IMR-90 (cell line): Measurements from ENCODE around the gene USP35. TPM values are rescaled to one million over a fixed set of nuclear protein-coding genes. Genes with fewer than 3 reads are reported as not detected.

Experiments
- ATAC-seq: fragments of 200-7000 bp; cut with Tn5 transposase; 2 replicates; pipeline ENCODE4 v1.9.1; 2020; ENCODE audit warnings: low read depth, mild to moderate bottlenecking, moderate library complexity
- BruUV-seq: library from RNA; stranded (reverse); fragments of 400-500 nt; replicated peaks from 2 replicates; lab custom pipeline; 2021; lab: Mats Ljungman, UMichigan
- CTCF ChIA-PET: fragments of 300-600 bp; formaldehyde crosslinking; extraction: SDS; loops from one replicate; lab custom pipeline; 2021; ENCODE audit warnings: antibody characterized with exemption; lab: Yijun Ruan, JAX
- POLR2A ChIA-PET: fragments of 300-600 bp; sonication (Branson Sonifier 250); formaldehyde crosslinking; loops from one replicate; lab custom pipeline; 2022; ENCODE audit warnings: antibody characterized with exemption; ENCODE audit not compliant: unreplicated experiment; lab: Charles Lee
- DNase-seq: peaks from one replicate; pipeline ENCODE4 v3.0.0; 2013
- H2AFZ ChIP-seq: replicated peaks from 2 replicates; pipeline ENCODE3; 2013; ENCODE audit warnings: low read length, mild to moderate bottlenecking; ENCODE audit not compliant: poor library complexity
- H2AK5ac ChIP-seq: 2 replicates; pipeline ENCODE4 v1.6.1; 2013; ENCODE audit warnings: low read depth, low read length, inconsistent platforms
- H2AK9ac ChIP-seq: replicated peaks from 2 replicates; pipeline ENCODE3; 2013; ENCODE audit warnings: mild to moderate bottlenecking, low read depth, low read length, moderate library complexity; ENCODE audit not compliant: poor library complexity
- H2BK120ac ChIP-seq: 2 replicates; pipeline ENCODE4 v1.6.1; 2013; ENCODE audit warnings: low read depth, low read length, inconsistent platforms
- H2BK15ac ChIP-seq: 3 replicates; pipeline ENCODE4 v1.6.1; 2013; ENCODE audit warnings: low read depth, low read length, inconsistent platforms
- H2BK20ac ChIP-seq: 2 replicates; pipeline ENCODE4 v1.6.1; 2013; ENCODE audit warnings: low read depth, mild to moderate bottlenecking, inconsistent platforms, low read length, moderate library complexity
- H2BK5ac ChIP-seq: 2 replicates; pipeline ENCODE4 v1.6.1; 2013; ENCODE audit warnings: mild to moderate bottlenecking, low read depth, low read length, inconsistent platforms; ENCODE audit not compliant: poor library complexity, severe bottlenecking
- H3K14ac ChIP-seq: replicated peaks from 2 replicates; pipeline ENCODE4 v1.6.1; 2013; ENCODE audit warnings: low read depth, low read length, inconsistent platforms
- H3K18ac ChIP-seq: 2 replicates; pipeline ENCODE4 v1.6.1; 2013; ENCODE audit warnings: low read depth, low read length, control low read depth
- H3K23ac ChIP-seq: 2 replicates; pipeline ENCODE4 v1.6.1; 2013; ENCODE audit warnings: low read depth, low read length, inconsistent platforms
- H3K27ac ChIP-seq: 2 replicates; pipeline ENCODE4 v1.5.1; 2013; ENCODE audit warnings: mild to moderate bottlenecking, control low read depth, low read length; ENCODE audit not compliant: insufficient read depth
- H3K27me3 ChIP-seq: 2 replicates; pipeline ENCODE4 v1.6.1; 2013; ENCODE audit warnings: low read length; ENCODE audit not compliant: control insufficient read depth, insufficient read depth
- H3K36me3 ChIP-seq: 2 replicates; pipeline ENCODE4 v1.6.1; 2013; ENCODE audit warnings: low read length, mixed read lengths; ENCODE audit not compliant: control insufficient read depth, insufficient read depth
- H3K4ac ChIP-seq: 2 replicates; pipeline ENCODE4 v1.6.1; 2013; ENCODE audit warnings: low read depth, low read length, inconsistent platforms
- H3K4me1 ChIP-seq: 2 replicates; pipeline ENCODE4 v1.6.1; 2013; ENCODE audit warnings: low read length, mixed read lengths; ENCODE audit not compliant: control insufficient read depth, insufficient read depth
- H3K4me2 ChIP-seq: 2 replicates; pipeline ENCODE4 v1.6.1; 2013; ENCODE audit warnings: low read depth, mild to moderate bottlenecking, control low read depth, low read length, moderate library complexity
- H3K4me3 ChIP-seq: 2 replicates; pipeline ENCODE4 v1.5.1; 2013; ENCODE audit warnings: low read depth, mild to moderate bottlenecking, control low read depth, low read length, moderate library complexity; ENCODE audit not compliant: insufficient read depth
- H3K56ac ChIP-seq: 2 replicates; pipeline ENCODE4 v1.6.1; 2013; ENCODE audit warnings: low read length, inconsistent platforms; ENCODE audit not compliant: insufficient read depth; ENCODE audit errors: extremely low read depth
- H3K79me1 ChIP-seq, 2 experiments: 2 replicates each; pipeline ENCODE4 v1.6.1; 2013; ENCODE audit warnings: low read length in 2 of 2, inconsistent platforms in 1 of 2, low read depth in 1 of 2
- H3K9ac ChIP-seq: 2 replicates; pipeline ENCODE4 v1.6.1; 2013; ENCODE audit warnings: low read depth, low read length, control low read depth
- H3K9me1 ChIP-seq: 2 replicates; pipeline ENCODE4 v1.6.1; 2013; ENCODE audit warnings: low read length, inconsistent platforms; ENCODE audit not compliant: insufficient read depth
- H3K9me3 ChIP-seq: 2 replicates; pipeline ENCODE4 v1.6.1; 2013; ENCODE audit warnings: low read length; ENCODE audit not compliant: control insufficient read depth, insufficient read depth
- H4K20me1 ChIP-seq: 2 replicates; pipeline ENCODE4 v1.6.1; 2013; ENCODE audit warnings: low read length, inconsistent platforms; ENCODE audit not compliant: insufficient read depth
- H4K5ac ChIP-seq: 2 replicates; pipeline ENCODE4 v1.6.1; 2013; ENCODE audit warnings: mild to moderate bottlenecking, low read depth, low read length, control low read depth
- H4K8ac ChIP-seq, 2 experiments: 2 replicates each; pipeline ENCODE4 v1.6.1; 2013; ENCODE audit warnings: low read depth in 2 of 2, low read length in 2 of 2, control low read depth in 1 of 2, inconsistent platforms in 1 of 2
- H4K91ac ChIP-seq: 2 replicates; pipeline ENCODE4 v1.6.1; 2013; ENCODE audit warnings: low read depth, low read length, inconsistent platforms; ENCODE audit not compliant: insufficient read depth
- WGBS, 2 experiments: methylation state at CpG; one replicate each; pipeline versions ENCODE4 v1.1.5 to v1.1.7; 2013; ENCODE audit warnings: missing lambda C conversion rate in 2 of 2; ENCODE audit not compliant: insufficient read length in 1 of 2; ENCODE audit errors: extremely low coverage in 2 of 2; 5-methylcytosine and 5-hydroxymethylcytosine counted together
- dilution Hi-C: fragments of 300-500 bp; cut with HindIII; formaldehyde crosslinking; loops from one replicate; pipeline ENCODE4 v1.14.3; 2018; ENCODE audit warnings: low sequenced_read_pairs; ENCODE audit not compliant: unreplicated experiment
- in situ Hi-C: fragments of 300-500 bp; cut with MboI; formaldehyde crosslinking; loops from 3 replicates; pipeline ENCODE4 v1.14.3; 2019; ENCODE audit warnings: low sequenced_read_pairs, inconsistent platforms, mixed read lengths
- intact Hi-C: fragments of 100-400 bp; cut with micrococcal nuclease; formaldehyde crosslinking; loops from 2 replicates; pipeline ENCODE4 v1.10.0; 2022
- polyA plus RNA-seq, 3 experiments: library from polyadenylated mRNA; depleted of rRNA; stranded (reverse); fragments of >200 nt; gene quantifications; 2 replicates each; pipeline ENCODE4 v1.2.3, GENCODE V29; 2012; ENCODE audit warnings: low replicate concordance in 1 of 3
- total RNA-seq: library from RNA; depleted of rRNA; stranded (reverse); fragments of >200 nt; gene quantifications from 2 replicates; pipeline ENCODE4 v1.2.3, GENCODE V29; 2012
- TF ChIP-seq, protein P1 (sequence below): fragments of 150-350 bp; IDR thresholded peaks from 2 replicates; pipeline ENCODE4 v1.6.1; 2016; ENCODE audit warnings: low read depth, mild to moderate bottlenecking, low read length, moderate library complexity, borderline replicate concordance
- TF ChIP-seq, protein P2 (sequence below): fragments of 150-350 bp; IDR thresholded peaks from 2 replicates; pipeline ENCODE4 v1.6.1; 2017; ENCODE audit warnings: mild to moderate bottlenecking, antibody characterized with exemption, low read length, low read depth

Gene USP35
- total and polyA plus RNA-seq, 2 of the 4 experiments (the other 2 are of a cell fraction): 2.7 to 11.3 TPM

DNA sequence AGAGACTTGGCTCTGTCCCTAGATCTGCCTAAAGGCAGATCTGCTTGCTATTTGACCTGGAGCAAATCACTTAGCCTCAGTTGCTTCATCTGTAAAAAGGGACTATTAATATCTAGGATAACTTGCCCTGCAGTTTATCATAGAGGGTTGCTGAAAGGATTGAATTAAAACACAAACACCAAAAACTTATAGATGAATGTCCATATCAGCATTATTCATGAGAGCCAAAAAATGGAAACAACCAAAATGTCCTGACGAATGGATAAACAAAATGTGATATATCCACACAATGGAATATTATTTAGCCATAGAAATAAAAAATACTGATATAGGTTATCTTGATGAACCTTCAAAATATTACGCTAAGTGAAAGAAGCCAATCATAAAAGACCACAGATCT is 67.2 kb downstream of the USP35 start:
- no peak overlapping the region for H3K4me2 ChIP-seq

More for the DNA sequence above, 67.2 kb downstream of the USP35 start:
- intact Hi-C loops (no loop called here), dilution Hi-C loops (no loop called here), in situ Hi-C loops (no loop called here)
- no peak for DNase-seq
- POLR2A ChIA-PET: no interaction called here
- H3K79me1 ChIP-seq: peaks cover 7 to 8% of the 10 kb centered on the region in 2 experiments; a peak in 3 of 4 replicates
- BruUV-seq: no TSS peak
- H4K91ac ChIP-seq: no peak overlapping the region
- no peak overlapping the region for H2BK5ac ChIP-seq
- no peak overlapping the region for H3K27ac ChIP-seq
- TF ChIP-seq, protein P1, sequence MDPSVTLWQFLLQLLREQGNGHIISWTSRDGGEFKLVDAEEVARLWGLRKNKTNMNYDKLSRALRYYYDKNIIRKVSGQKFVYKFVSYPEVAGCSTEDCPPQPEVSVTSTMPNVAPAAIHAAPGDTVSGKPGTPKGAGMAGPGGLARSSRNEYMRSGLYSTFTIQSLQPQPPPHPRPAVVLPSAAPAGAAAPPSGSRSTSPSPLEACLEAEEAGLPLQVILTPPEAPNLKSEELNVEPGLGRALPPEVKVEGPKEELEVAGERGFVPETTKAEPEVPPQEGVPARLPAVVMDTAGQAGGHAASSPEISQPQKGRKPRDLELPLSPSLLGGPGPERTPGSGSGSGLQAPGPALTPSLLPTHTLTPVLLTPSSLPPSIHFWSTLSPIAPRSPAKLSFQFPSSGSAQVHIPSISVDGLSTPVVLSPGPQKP: no peak
- TF ChIP-seq, protein P2, sequence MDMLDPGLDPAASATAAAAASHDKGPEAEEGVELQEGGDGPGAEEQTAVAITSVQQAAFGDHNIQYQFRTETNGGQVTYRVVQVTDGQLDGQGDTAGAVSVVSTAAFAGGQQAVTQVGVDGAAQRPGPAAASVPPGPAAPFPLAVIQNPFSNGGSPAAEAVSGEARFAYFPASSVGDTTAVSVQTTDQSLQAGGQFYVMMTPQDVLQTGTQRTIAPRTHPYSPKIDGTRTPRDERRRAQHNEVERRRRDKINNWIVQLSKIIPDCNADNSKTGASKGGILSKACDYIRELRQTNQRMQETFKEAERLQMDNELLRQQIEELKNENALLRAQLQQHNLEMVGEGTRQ: no peak
- peaks cover 6% of the 10 kb centered on the region; the same call in 1 of the 2 replicates for H3K9me1 ChIP-seq
- H3K9me3 ChIP-seq: no peaks in the 10 kb centered on the region
- peaks cover 5% of the 10 kb centered on the region for H3K4me1 ChIP-seq
- H4K20me1 ChIP-seq: no peaks in the 10 kb centered on the region
- H2AFZ ChIP-seq: no peak overlapping the region
- no peaks in the 10 kb centered on the region for H3K27me3 ChIP-seq
- no peak overlapping the region for H3K18ac ChIP-seq
- no peak overlapping the region for H3K4ac ChIP-seq
- H3K4me3 ChIP-seq: no peak overlapping the region
- ATAC-seq: no peak
- H2AK5ac ChIP-seq: no peak overlapping the region
- whole genome bisulfite sequencing, 2 experiments: no CpG with 5 or more reads among the region's 2 CpGs
- no peak overlapping the region for H2AK9ac ChIP-seq
- H3K36me3 ChIP-seq: no peaks in the 10 kb centered on the region
- no peak overlapping the region for H3K14ac ChIP-seq
- no peak overlapping the region for H3K23ac ChIP-seq
- H4K8ac ChIP-seq: no peak overlapping the region
- H3K56ac ChIP-seq: no peak overlapping the region
- CTCF ChIA-PET: interaction anchor here (0.6 kb wide), 1 partner anchor 508 kb away, joined by 3 read pairs; no protein-coding TSS in a partner anchor
- H2BK20ac ChIP-seq: no peak overlapping the region
- H3K9ac ChIP-seq: no peak overlapping the region
- no peak overlapping the region for H2BK120ac ChIP-seq
- H2BK15ac ChIP-seq: no peak overlapping the region
- H4K5ac ChIP-seq: no peak overlapping the region
